CD4-positive, alpha-beta T cell treated with Interleukin-6 at 100 ng/mL for 8 hours (primary cell): Measurements from ENCODE around the gene CTNNAL1.

Experiments used
- DNase-seq: peaks from one replicate; pipeline ENCODE4 v3.0.0-alpha.2; 2020; ENCODE audit warnings: mixed read lengths, low spot score

The CTNNAL1 gene

GRCh38 chr9:109026306-109026705, 13.0 kb upstream of the CTNNAL1 start:
- DNase-seq, result no peak

GRCh38 chr9:109022873-109023272, 9.6 kb upstream of the CTNNAL1 start:
- DNase-seq, result no peak

- no peak for DNase-seq
These were observed 7.5 kb upstream of the CTNNAL1 start for GRCh38 chr9:109020581-109021511.

DNA sequence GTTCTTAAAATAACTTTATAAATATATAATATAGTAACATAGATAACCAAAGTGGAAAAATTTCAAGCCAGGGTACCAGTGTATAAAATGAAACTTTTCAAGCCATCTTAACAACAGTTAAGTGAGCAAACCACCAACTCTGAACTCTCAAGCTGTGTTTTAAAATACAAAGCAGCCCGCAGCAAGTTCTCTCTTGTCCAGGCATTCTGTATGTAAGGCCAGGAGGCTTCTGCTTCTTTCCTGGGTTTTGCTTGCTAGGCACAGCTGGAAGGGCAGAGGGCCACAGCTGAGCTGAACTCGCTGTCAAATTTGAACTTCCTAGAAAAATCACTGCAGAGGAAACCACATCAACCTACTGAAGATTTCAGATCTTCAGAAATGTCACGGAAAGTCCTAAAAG, 6.8 kb upstream of the CTNNAL1 start:
- DNase-seq, result no peak

DNA sequence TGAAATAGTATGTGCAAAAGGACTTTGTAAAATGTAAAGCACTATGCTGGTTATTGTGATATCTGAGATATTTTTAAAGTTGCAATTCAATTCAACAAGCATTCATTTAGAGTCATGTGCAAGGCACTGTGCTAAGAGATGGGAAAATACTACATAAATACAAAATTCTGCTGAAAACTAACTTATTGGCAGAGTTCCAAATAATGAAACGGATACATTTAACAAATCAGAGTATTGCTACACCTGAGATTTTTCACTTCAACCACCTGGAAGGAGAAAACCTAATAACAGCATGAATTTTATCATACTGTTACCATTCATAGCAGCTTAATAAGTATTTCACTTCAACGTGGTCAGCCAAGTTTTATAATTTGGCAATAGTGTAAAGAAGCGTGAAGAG, 6.1 kb upstream of the CTNNAL1 start:
- no peak for DNase-seq

DNA sequence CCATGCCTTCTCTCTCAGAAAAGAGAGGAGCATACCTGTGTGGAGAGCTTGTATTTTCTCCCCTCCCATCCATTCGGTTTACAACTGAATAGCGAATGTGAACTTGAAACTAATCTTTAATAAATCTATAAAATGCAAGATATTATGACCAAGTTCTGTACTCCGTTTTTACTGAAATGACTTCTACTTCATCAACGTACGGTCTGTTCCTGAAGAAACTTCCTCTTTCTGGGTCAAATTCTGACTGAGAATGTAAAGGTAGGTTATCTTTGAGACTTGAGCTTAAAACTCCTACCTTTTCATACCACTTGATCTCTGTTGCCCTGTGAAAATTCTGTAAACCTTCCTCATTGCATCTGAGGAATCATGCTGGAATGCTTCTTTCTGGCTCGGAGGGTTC, 4.2 kb upstream of the CTNNAL1 start:
- DNase-seq, result no peak

- no peak for DNase-seq
These were observed 3.8 kb upstream of the CTNNAL1 start for GRCh38 chr9:109017061-109017460.

DNA sequence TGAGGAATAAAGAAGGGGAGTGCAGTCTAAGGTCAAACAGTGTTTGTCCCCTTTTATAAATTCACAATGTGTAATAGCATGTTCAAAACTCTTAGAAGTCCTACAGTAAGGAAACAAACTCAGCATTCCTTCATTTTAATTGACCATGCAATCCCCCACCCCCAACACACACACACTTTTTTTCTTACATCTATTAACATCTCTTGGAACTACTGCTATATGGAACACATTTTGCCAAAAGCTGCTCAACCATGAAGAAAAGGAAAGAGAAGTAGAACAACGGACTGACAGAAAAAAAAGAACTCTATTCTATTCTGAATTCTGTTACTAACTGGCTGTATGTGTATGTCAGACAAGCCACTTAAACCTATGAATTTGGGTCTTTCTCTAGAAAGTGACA, 2.8 kb upstream of the CTNNAL1 start:
- no peak for DNase-seq

DNA sequence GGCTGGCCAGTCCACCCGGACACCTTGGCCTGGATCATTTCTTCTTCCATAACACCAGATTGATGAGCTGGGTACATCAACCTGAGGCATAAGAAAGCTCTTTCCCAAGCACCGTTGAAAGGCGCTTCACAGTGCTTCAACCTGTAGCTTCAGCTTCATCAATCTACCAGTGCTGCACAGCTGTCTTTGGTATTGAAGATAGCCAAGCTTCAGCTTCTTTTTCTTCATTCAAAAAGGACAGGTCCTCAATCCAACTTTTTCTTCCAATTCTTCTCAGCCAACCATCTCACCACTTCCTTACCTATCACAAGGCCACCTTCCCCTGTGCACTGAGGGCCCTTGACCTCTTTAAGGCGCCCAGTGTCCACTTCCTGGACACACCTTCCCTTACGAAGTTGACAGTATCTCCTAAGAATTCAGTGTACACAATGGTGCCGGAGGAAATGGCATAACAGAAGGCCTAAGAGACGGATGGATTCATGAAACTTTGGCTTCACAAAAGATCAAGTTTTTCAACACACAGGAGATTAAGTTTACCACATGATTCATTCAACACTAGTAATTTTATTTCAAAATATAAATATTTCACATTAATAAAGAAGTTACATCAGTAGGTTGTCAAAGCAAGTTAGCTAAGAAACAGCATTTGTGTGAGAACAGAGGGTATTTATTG, 1.4 kb upstream of the CTNNAL1 start:
- DNase-seq, result no peak

DNA sequence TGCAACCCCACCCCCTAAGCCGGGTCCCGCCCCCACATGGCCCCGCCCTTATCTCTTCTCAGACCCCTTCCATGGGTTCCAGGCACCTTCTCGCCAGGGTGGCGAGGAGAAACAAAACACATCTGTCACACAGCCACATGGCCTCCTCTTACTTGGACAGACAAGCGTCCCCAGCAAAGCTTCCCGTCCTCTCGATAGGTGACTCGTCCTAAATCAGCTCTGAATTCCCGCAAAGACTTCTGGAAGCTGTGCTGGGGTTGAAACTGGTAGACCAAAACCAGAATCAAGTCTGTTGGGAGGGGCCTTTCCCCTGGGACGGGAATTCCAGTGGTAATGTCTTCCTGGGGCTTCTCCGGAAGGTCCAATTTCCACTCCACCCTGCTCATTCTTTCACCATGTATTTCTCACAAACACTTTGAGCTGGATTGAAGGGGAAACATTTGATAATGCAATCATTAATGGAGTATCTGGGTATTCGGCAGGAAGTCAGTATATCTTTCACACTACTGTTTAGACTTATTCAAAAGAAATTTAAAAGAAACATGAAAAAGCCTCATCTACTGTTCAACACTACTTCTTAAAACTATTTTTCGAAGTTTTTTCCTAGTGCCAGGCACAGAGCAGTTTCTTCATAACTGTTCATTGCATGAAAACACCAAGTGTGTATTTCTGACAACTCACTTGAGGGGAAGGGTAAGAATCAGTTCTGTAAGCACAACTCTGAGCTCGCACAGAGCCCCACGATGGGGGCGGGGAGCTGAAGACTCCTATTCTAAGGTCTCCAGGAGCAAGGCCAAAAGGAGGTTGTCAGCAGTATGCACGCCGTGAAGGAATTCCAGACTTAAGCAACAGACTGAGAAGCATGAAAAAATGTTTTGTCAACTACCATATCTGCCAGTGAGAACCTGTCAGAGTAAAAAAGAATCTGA, 644 bp upstream of the CTNNAL1 start:
- no peak for DNase-seq

DNA sequence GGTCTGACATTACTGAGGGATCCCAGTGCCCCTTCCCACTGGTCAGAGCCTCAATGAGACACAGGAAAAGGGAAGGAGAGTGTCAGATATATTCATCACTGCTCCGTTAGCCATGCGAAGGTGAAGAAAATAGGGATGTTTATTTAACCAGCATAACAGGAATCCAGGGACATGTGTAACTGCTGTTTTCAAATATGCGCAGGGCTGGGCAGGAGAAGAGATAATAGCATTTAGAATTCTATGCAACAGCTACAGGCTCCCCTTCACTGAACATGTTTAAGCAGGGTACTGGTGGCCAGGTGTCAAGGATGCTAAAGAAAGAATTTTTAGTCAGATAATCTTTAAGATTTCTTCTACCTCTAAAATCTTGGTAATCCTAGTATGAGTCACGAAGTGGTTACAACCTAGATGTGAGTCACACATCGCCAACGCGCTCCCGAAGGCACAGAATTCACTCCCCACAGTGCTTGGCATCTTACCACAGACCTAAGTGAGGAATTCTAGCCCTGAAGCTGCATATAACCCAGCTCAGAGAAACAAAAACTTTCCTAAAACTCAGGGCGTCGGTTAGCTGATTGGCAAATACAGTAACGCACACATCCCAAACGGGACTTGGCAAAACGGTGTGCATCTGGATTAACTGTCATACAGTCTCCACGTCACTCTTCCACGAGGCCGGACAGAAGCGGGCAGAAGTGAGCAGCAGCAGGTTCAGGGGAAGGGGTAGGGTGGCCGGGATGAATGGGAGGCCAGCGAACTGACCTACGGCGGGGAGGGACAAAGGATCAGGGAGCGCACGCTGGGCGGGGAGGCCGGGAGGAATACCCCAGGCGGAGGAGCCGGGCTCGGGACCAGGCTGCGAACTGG, 1.1 kb downstream of the CTNNAL1 start:
- peak; percentile 28 for DNase-seq

GRCh38 chr9:109011231-109011671, 2.0 kb downstream of the CTNNAL1 start:
- no peak for DNase-seq

GRCh38 chr9:109010746-109011145, 2.6 kb downstream of the CTNNAL1 start:
- DNase-seq, result peak; percentile 56

- DNase-seq, result no peak
These were observed 7.6 kb downstream of the CTNNAL1 start for GRCh38 chr9:109005678-109006077.

GRCh38 chr9:109003116-109003515, 10.2 kb downstream of the CTNNAL1 start:
- DNase-seq, result no peak

DNA sequence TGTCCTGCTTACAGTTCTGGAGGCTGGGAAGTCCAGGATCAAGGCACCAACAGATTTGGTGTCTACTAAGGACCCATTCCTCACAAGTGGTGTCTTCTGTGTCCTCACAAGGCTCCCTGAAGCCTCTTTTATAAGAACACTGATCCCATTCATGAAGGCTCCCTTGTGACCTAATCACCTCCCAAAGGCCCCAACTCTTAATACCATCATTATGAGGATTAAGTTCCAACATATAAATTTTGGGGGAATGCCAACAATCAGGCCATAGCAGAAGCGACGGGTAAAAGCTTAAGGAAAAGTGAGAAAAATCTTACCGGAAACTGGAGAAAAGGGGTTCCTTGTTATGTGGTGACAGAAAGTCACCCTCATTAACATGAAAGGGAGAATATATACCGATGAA, 11.2 kb downstream of the CTNNAL1 start:
- DNase-seq, result no peak

DNA sequence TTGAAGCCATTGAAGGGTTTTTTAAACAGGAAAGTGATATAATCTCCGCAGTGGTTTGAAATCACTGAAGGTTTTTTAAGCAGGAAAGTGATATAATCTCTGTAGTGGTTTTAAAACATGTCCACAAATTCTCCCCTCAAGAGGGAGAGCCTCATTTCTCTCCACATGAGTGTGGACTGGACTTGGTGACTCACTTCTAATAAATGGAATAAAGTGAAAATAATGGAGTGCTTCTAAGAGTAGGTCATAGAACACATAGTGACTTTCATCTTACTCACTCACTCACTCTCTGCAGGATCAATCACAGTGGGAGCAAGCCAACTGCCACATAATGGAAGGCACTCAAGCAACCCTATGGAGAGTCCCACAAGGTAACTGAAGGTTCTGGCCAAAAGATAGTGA, 12.0 kb downstream of the CTNNAL1 start:
- no peak for DNase-seq

- no peak for DNase-seq
These were observed 16.2 kb downstream of the CTNNAL1 start for GRCh38 chr9:108997112-108997511.

DNA sequence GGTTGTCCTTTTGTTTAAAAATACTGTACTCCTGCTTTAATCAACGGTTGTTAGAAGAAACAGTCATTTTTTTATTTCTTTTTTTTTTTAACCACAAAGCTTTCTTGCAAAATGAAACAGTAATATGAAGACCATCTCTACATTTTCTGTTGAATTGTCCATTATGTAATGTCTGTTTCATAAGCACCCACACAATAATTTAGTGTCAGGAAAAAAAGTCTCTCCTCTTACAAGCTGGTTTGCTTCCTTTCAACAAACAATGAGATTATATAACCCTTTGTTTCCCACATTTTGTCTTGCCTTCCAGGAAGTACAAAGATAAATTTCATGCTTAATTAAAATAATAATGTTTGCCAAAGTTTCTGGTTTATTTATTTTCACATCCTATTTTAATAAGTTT, 16.7 kb downstream of the CTNNAL1 start:
- DNase-seq, result no peak

GRCh38 chr9:108994695-108995094, 18.6 kb downstream of the CTNNAL1 start:
- DNase-seq, result no peak

DNA sequence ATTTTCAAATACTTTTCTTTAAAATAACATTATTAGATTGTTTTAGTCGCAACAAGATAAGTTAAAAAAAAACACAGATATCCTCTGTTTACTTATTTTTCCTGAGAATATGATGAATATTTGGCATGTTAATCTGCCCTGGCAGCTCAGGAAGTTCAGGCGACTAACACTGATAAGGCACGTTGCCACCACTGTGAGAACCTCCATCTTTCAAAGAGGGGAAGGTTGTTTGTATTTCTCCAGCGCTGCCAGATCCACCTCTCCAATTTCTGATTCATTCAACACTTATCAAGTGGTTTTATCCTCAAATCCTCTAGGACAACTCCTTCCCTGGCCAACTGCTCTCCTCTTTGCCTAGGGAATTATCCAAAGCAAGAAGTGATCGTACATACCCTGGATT, 21.8 kb downstream of the CTNNAL1 start:
- no peak for DNase-seq
